Neural cell (in vitro differentiated cells): ENCODE measurements around the gene NUDT1. TPM values are rescaled to one million over a fixed set of nuclear protein-coding genes. Genes with fewer than 3 reads are reported as not detected.

Source experiments
- H2AFZ ChIP-seq: fragments of 200-600, 300-800 bp; sonication (generic), shearing (Covaris generic); 2 replicates; pipeline ENCODE4 v1.6.0; 2014; ENCODE audit warnings: low read depth, mild to moderate bottlenecking, antibody characterized with exemption, low read length, moderate library complexity
- H3F3A ChIP-seq: fragments of 200-600 bp; shearing (Covaris generic); 2 replicates; pipeline ENCODE4 v1.6.1; 2016; ENCODE audit warnings: mild to moderate bottlenecking, moderate library complexity, mixed read lengths, antibody characterized with exemption, low read length; ENCODE audit not compliant: insufficient read depth, poor library complexity, severe bottlenecking
- H3K27ac ChIP-seq: fragments of 200-600, 300-800 bp; sonication (generic), shearing (Covaris generic); 2 replicates; pipeline ENCODE4 v1.5.1; 2014; ENCODE audit warnings: mild to moderate bottlenecking, low read length, moderate library complexity
- H3K27me3 ChIP-seq: fragments of 300-800, 200-600 bp; sonication (generic), shearing (Covaris generic); 2 replicates; pipeline ENCODE4 v1.6.0; 2014; ENCODE audit warnings: mild to moderate bottlenecking, low read depth, low read length, moderate library complexity; ENCODE audit not compliant: insufficient read depth
- H3K36me3 ChIP-seq: fragments of 300-800, 200-600 bp; sonication (generic), shearing (Covaris generic); 2 replicates; pipeline ENCODE4 v1.5.1; 2014; ENCODE audit warnings: mild to moderate bottlenecking, antibody characterized with exemption, low read length, moderate library complexity; ENCODE audit not compliant: insufficient read depth
- H3K4me2 ChIP-seq: fragments of 300-800, 200-600 bp; sonication (generic), shearing (Covaris generic); 2 replicates; pipeline ENCODE4 v1.6.0; 2014; ENCODE audit warnings: mild to moderate bottlenecking, low read length
- H3K4me3 ChIP-seq: fragments of 300-800, 200-600 bp; sonication (generic), shearing (Covaris generic); 2 replicates; pipeline ENCODE4 v1.5.1; 2014; ENCODE audit warnings: mild to moderate bottlenecking, low read length, moderate library complexity
- H3K79me2 ChIP-seq: fragments of 200-600 bp; shearing (Covaris generic); replicated peaks from 2 replicates; pipeline ENCODE4 v1.6.0; 2014; ENCODE audit warnings: mild to moderate bottlenecking, low read length, moderate library complexity; ENCODE audit not compliant: insufficient read depth
- H3K9ac ChIP-seq: fragments of 300-800, 200-600 bp; sonication (generic), shearing (Covaris generic); 2 replicates; pipeline ENCODE4 v1.6.1; 2016; ENCODE audit warnings: mild to moderate bottlenecking, low read length, mixed read lengths
- H3K9me2 ChIP-seq: fragments of 200-600 bp; shearing (Covaris generic); 2 replicates; pipeline ENCODE4 v1.6.1; 2016; ENCODE audit warnings: mild to moderate bottlenecking, low read length, mixed read lengths; ENCODE audit not compliant: insufficient read depth
- H3K9me3 ChIP-seq: fragments of 200-600, 300-800 bp; sonication (generic), shearing (Covaris generic); 2 replicates; pipeline ENCODE4 v1.6.1; 2016; ENCODE audit warnings: mild to moderate bottlenecking, mixed run types, low read length, moderate library complexity, mixed read lengths
- H4K20me1 ChIP-seq: fragments of 200-600 bp; shearing (Covaris generic); 2 replicates; pipeline ENCODE4 v1.6.1; 2016; ENCODE audit warnings: mild to moderate bottlenecking, mixed run types; ENCODE audit not compliant: insufficient read depth
- CTCF ChIP-seq: fragments of 450-650 bp; IDR thresholded peaks from 2 replicates; pipeline ENCODE4 v1.5.1; 2014; ENCODE audit warnings: antibody characterized with exemption, mild to moderate bottlenecking, moderate library complexity; ENCODE audit not compliant: poor library complexity, severe bottlenecking
- EP300 ChIP-seq: fragments of 450-650 bp; conservative IDR thresholded peaks from 2 replicates; pipeline ENCODE4 v1.6.1; 2014; ENCODE audit warnings: antibody characterized with exemption, mild to moderate bottlenecking, moderate library complexity; ENCODE audit not compliant: poor library complexity, severe bottlenecking
- EZH2 ChIP-seq: fragments of 200-600, 300-800 bp; shearing (Covaris generic), sonication (generic); IDR thresholded peaks from 2 replicates; pipeline ENCODE4 v1.6.1; 2014; ENCODE audit warnings: antibody characterized with exemption, low read length, borderline replicate concordance, mild to moderate bottlenecking; ENCODE audit not compliant: insufficient read depth, poor library complexity, severe bottlenecking
- MXI1 ChIP-seq: fragments of 450-650 bp; conservative IDR thresholded peaks from 2 replicates; pipeline ENCODE4 v1.6.1; 2014; ENCODE audit warnings: antibody characterized with exemption, mild to moderate bottlenecking; ENCODE audit not compliant: poor library complexity, severe bottlenecking
- POLR2AphosphoS5 ChIP-seq: IDR thresholded peaks from 2 replicates; pipeline ENCODE4 v1.6.1; 2012
- RAD21 ChIP-seq: fragments of 450-650 bp; conservative IDR thresholded peaks from 2 replicates; pipeline ENCODE4 v1.6.1; 2014; ENCODE audit warnings: antibody characterized with exemption, mild to moderate bottlenecking, moderate library complexity
- REST ChIP-seq: IDR thresholded peaks from 2 replicates; pipeline ENCODE4 v1.6.1; 2012; ENCODE audit warnings: borderline replicate concordance
- SMC3 ChIP-seq: fragments of 450-650 bp; conservative IDR thresholded peaks from 2 replicates; pipeline ENCODE4 v1.6.1; 2014; ENCODE audit warnings: antibody characterized with exemption, mild to moderate bottlenecking, moderate library complexity; ENCODE audit not compliant: poor library complexity
- TAF1 ChIP-seq: IDR thresholded peaks from 2 replicates; pipeline ENCODE4 v1.6.1; 2012; ENCODE audit warnings: low read depth
- polyA plus RNA-seq: library from polyadenylated mRNA; depleted of rRNA; stranded (reverse); fragments of >200 nt; gene quantifications from 2 replicates; pipeline ENCODE4 v1.2.3, GENCODE V29; 2014

The NUDT1 gene
- polyA plus RNA-seq, 1 donor from 2014 or later: 67.8 TPM

- H3K27me3 ChIP-seq: no peaks in the 10 kb centered on the region
- H4K20me1 ChIP-seq: no peaks in the 10 kb centered on the region
- H3K36me3 ChIP-seq: peaks cover 4% of the 10 kb centered on the region
- H3K4me3 ChIP-seq: no peak overlapping the region
- no peaks in the 10 kb centered on the region for H3K79me2 ChIP-seq
- no peak overlapping the region for H3K27ac ChIP-seq
- TF ChIP-seq EZH2: no peak
- no peak for TF ChIP-seq SMC3
- no peak overlapping the region for H2AFZ ChIP-seq
- no peak overlapping the region for H3K9ac ChIP-seq
- no peaks in the 10 kb centered on the region for H3F3A ChIP-seq
- no peaks in the 10 kb centered on the region for H3K9me2 ChIP-seq
- no peak overlapping the region for H3K4me2 ChIP-seq
- H3K9me3 ChIP-seq: no peaks in the 10 kb centered on the region
These were observed 45.3 kb upstream of the NUDT1 start for GRCh38 chr7:2196381-2197378.

DNA sequence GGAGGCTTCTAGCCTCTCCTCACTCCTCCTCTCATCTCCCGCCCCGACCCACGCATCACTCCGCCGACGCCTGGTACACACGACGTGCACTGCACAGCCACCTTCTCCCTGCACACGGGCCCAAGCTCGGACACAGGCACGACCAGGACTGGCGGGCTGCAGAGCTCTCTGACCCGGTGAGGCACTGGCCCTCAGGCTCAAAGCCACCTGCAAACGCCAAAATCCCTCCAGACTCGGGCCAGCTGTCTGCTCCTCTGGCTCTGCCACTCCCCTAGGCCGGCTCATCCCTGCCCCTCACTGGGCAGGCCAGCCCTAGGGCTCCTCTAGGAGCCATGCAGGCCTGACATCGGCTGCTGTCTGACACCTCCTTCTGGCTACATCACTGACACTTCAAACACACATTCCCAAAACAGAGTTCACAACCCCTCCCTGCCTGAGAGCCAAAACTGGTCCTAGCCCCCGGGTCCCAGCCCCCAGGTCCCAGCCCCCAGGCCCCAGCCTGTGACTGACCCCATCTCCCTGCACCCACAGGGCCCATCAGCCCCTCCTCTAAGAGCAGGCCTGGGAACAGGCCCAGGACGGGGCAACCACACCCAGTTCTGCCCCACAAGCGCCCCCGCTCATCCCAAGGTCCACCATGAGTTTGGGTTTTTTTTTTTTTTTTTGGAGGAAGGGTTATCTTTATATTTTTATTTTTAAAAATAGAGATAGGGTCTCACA is 44.4 kb upstream of the NUDT1 start:
- Histone ChIP-seq H3K4me3 (no peak overlapping the region), H3K36me3 (peaks cover 4% of the 10 kb centered on the region)

More for the DNA sequence above, 44.4 kb upstream of the NUDT1 start:
- H3K9me3 ChIP-seq: no peaks in the 10 kb centered on the region
- no peaks in the 10 kb centered on the region for H4K20me1 ChIP-seq
- H3K27me3 ChIP-seq: no peaks in the 10 kb centered on the region
- H3K27ac ChIP-seq: no peak overlapping the region
- no peak overlapping the region for H2AFZ ChIP-seq
- no peaks in the 10 kb centered on the region for H3F3A ChIP-seq
- TF ChIP-seq RAD21 (no peak), TAF1 (no peak), EZH2 (no peak), REST (no peak), MXI1 (no peak), EP300 (no peak), CTCF (no peak), POLR2AphosphoS5 (no peak), SMC3 (no peak)
- H3K9ac ChIP-seq: no peak overlapping the region
- no peak overlapping the region for H3K4me2 ChIP-seq
- H3K79me2 ChIP-seq: no peaks in the 10 kb centered on the region
- no peaks in the 10 kb centered on the region for H3K9me2 ChIP-seq
